Kidney (tissue), 14 donors: ENCODE data around the gene CRIP1. TPM values are rescaled to one million over a fixed set of nuclear protein-coding genes. Genes with fewer than 3 reads are reported as not detected.
A peak's percentile ranks its signal among the peaks of the same experiment; 100 is the strongest.

ENCODE experiments used
- DNase-seq, 5 donors: peaks; one replicate each; pipeline ENCODE4 v3.0.0-alpha.2; 2013 to 2020
- FAIRE-seq: peaks from 2 replicates; lab custom pipeline; 2012; peaks lifted over from hg19 to GRCh38; lab: Jason Lieb, UNC
- H3K27ac ChIP-seq, 2 donors: one replicate each; pipeline ENCODE4 v1.7.0; 2013; ENCODE audit warnings: low read depth in 2 of 2, low read length in 2 of 2, inconsistent platforms in 1 of 2
- H3K27me3 ChIP-seq: one replicate; pipeline ENCODE4 v1.7.1; 2013; ENCODE audit warnings: low read length, inconsistent platforms; ENCODE audit not compliant: control insufficient read depth, insufficient read depth
- H3K36me3 ChIP-seq, 3 donors: one replicate each; pipeline versions ENCODE4 v1.7.0 to v1.7.1; 2013; ENCODE audit warnings: low read length in 3 of 3, control low read depth in 1 of 3, inconsistent platforms in 1 of 3; ENCODE audit not compliant: insufficient read depth in 3 of 3, control insufficient read depth in 2 of 3
- H3K4me1 ChIP-seq, 3 donors: one replicate each; pipeline versions ENCODE4 v1.7.0 to v1.7.1; 2013; ENCODE audit warnings: low read length in 3 of 3, inconsistent platforms in 1 of 3, low read depth in 1 of 3; ENCODE audit not compliant: control insufficient read depth in 2 of 3, insufficient read depth in 2 of 3
- H3K4me3 ChIP-seq, 3 donors: one replicate each; pipeline versions ENCODE4 v1.7.0 to v1.8.1; 2013; ENCODE audit warnings: low read length in 3 of 3, control low read depth in 1 of 3, inconsistent platforms in 1 of 3
- H3K9ac ChIP-seq, 3 donors: one replicate each; pipeline versions ENCODE4 v1.7.0 to v1.7.1; 2013; ENCODE audit warnings: low read length in 3 of 3, control low read depth in 1 of 3, inconsistent platforms in 1 of 3
- H3K9me3 ChIP-seq, 3 donors: one replicate each; pipeline versions ENCODE4 v1.7.0 to v1.7.1; 2013; ENCODE audit warnings: low read length in 3 of 3, control low read depth in 1 of 3, inconsistent platforms in 1 of 3; ENCODE audit not compliant: control insufficient read depth in 2 of 3, insufficient read depth in 1 of 3
- CTCF ChIP-seq: IDR thresholded peaks from 3 replicates; pipeline ENCODE4 v1.5.1; 2012; ENCODE audit warnings: mild to moderate bottlenecking, moderate library complexity, borderline replicate concordance; ENCODE audit not compliant: insufficient read depth; ENCODE audit errors: extremely low read depth
- intact Hi-C: fragments of 100-400 bp; cut with DNase I; formaldehyde crosslinking; loops from one replicate; pipeline ENCODE4 v1.11.1; 2022
- polyA plus RNA-seq: library from polyadenylated mRNA; stranded (reverse); fragments of 350-450 nt; fragmentation: Illumina TruSeq; extraction: RNeasy Lipid Tissue Mini Kit (QIAGEN cat#74804); gene quantifications from one replicate; pipeline ENCODE4 v1.2.3, GENCODE V29; 2014; ENCODE audit warnings: low read depth, low replicate concordance; ENCODE audit not compliant: insufficient read depth
- total RNA-seq: library from RNA; stranded (reverse); fragmentation: NEBNext Ultra II Directional; extraction: Animal tissue kit (Norgen Biotek cat#: 25700); gene quantifications from one replicate; pipeline ENCODE4 v1.2.1, GENCODE V29; 2021
- donor health status: control.
- donor health status: control.
- donor health status: control.
- donor health status: control.
- donor health status: control.
- donor health status: DM: yes; HTN: yes; CAD: no.
- donor health status: Normal renal cell carcinoma (clear cell type).

The CRIP1 gene
- total and polyA plus RNA-seq, 2 donors from 2014 or later, result 272 to 381 TPM

- Histone ChIP-seq H3K9ac (no peak overlapping the region), H3K27me3 (no peaks in the 10 kb centered on the region), H3K4me3 (no peak overlapping the region), H3K36me3 (no peaks in the 10 kb centered on the region), H3K4me1 (peaks cover 0 to 36% (median 21%) of the 10 kb centered on the region in 3 donors), H3K9me3 (no peaks in the 10 kb centered on the region), H3K27ac (peak overlapping the region; percentile 4 to 32)
- FAIRE-seq (no peak), DNase-seq (peak in 4 of 5 donors; percentile 77 to 88 (median 82))
- TF ChIP-seq CTCF, result peak; percentile 8
- intact Hi-C loops, result no loop called here
Observed at GRCh38 chr14:105485739-105486162, 935 bp upstream of the CRIP1 start.

DNA sequence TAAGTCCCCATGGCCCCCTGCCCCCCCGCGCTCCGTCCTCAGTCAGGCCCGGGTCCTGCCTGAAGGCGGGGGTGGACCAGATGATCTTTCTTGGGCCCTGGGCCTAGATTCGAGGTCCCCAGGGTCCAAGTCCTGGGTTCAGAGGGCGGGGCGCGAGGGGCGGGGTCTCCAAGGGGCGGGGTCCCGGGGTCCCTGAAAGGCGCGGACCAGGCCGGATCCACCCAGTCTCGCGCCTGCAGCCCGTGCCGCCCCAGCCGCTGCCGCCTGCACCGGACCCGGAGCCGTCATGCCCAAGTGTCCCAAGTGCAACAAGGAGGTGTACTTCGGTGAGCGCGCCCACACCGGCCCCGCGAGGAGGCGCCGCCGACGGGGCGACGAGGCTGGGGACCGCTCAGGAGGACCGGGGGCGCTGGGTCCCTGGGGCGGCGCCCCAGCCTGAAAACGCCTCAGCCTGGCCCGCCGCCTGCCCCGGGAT, 325 bp downstream of the CRIP1 start:
- H3K4me3 ChIP-seq, result peak overlapping the region in 1 of 3 donors; percentile 37
- H3K9ac ChIP-seq, result no peak overlapping the region
- FAIRE-seq (no peak), DNase-seq (peak in 2 of 5 donors; percentile 84 to 93)
- no peak for TF ChIP-seq CTCF
- H3K36me3 ChIP-seq, result no peaks in the 10 kb centered on the region
- H3K4me1 ChIP-seq, result peaks cover 0 to 28% (median 15%) of the 10 kb centered on the region in 3 donors
- H3K9me3 ChIP-seq, result no peaks in the 10 kb centered on the region
- H3K27ac ChIP-seq, result peak overlapping the region in 1 of 2 donors; percentile 43
- H3K27me3 ChIP-seq, result no peaks in the 10 kb centered on the region
- intact Hi-C loops, result no loop called here

GRCh38 chr14:105487449-105487985, 831 bp downstream of the CRIP1 start:
- peak overlapping the region in 1 of 2 donors; percentile 43 for H3K27ac ChIP-seq
- DNase-seq (peak in 1 of 5 donors; percentile 90), FAIRE-seq (no peak)
- no peaks in the 10 kb centered on the region for H3K27me3 ChIP-seq
- H3K4me3 ChIP-seq, result peak overlapping the region in 1 of 3 donors; percentile 37
- H3K9me3 ChIP-seq, result no peaks in the 10 kb centered on the region
- H3K36me3 ChIP-seq, result no peaks in the 10 kb centered on the region
- no peak overlapping the region for H3K9ac ChIP-seq
- intact Hi-C loops, result no loop called here
- H3K4me1 ChIP-seq, result peaks cover 0 to 23% (median 10%) of the 10 kb centered on the region in 3 donors
- no peak for TF ChIP-seq CTCF
